ENCODE measurements around the gene CPXM2.

CPXM2 gene

DNA sequence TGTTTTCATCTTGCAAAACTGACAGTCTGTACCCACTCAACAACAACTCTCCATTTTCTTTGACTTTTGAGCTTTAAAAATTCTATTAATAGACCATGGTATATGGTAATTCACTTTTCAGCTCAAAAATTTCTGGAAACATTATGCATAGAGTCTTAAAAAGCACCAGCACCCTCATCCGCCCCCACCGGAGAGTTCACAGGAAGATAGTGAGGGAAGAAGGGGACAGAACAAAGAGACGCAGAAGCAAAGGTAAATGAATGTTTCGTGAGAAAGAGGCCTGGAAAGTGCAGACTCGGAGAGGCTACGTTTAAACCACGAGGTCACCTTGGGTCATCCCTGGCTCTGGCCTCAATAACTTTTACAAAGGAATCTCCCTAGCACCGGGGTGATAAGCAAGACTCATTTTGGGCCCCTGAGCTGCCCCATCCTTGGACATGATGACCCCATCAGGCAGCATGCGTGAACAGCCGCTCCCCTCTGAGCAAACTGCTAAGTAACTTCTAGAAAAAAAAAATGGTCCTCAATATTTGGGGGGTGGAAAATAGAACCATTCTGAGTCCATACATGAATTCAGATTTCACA is 96.3 kb downstream of the CPXM2 start:
- DNase-seq = no peak

DNA sequence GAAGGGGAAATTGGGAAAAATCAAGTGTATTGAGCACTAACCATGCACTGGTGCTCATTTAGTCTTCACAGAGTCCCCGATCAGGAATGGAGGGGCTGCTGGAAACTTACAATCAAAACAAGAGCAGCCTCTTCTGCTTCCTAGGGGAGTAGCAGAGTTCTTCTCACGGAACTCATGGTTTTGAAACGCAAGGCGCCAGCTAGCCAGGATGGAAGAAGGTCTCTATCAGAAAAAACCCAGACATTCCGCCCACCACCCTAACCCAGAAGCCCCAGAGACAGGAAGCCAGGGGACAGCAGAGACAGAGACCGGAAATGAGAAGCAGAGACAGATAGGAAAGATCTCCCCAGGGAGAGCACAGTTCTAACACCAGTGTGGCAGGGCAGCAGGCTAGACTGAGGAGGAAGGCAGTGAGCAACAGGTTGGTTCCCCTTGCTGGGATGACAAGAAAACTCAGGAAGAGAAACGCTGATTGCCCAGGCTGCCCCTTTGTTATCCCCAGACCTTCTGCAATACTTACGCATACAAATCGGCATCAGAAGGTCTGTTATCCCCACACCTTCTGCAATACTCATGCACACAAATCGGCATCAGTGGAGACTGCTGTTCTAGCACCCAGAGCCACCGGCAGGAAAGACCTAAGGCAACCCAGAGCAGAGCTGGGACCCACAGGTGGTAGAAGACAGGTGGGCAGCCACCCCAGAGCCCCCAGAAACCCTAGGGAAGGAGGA is 99.2 kb downstream of the CPXM2 start:
- DNase-seq = no peak

DNA sequence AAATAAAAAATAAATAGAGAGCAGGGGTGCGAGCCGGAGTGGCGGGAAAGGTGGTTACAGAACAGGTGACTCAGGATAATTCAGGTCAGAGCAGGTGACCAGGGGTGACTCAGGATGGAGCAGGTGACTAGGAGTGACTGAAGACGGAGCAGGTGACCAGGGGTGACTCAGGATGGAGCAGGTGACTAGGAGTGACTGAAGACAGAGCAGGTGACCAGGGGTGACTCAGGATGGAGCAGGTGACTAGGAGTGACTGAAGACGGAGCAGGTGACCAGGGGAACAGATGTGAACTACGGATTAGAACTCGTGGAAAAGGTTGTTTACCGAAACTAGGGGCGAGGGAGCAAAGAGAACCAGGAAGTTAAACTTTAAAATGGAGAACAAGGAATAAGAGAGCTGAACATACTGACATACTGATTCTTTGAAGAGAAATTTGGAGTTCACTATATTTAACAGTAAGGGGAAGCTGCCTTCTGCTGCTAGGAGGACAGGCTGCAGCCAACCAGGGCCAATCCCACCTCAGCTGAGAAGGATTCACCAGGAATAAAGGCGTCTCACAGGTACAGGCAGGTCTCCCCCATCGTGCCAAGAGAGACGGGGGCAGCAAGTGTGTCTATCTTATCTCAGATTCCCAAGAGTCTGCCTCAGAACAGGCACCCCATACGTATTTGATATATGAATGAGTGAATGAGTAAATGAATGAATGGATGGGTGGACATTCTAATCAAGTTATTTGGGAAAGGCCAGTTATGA is 101.3 kb downstream of the CPXM2 start:
- DNase-seq = no peak

DNA sequence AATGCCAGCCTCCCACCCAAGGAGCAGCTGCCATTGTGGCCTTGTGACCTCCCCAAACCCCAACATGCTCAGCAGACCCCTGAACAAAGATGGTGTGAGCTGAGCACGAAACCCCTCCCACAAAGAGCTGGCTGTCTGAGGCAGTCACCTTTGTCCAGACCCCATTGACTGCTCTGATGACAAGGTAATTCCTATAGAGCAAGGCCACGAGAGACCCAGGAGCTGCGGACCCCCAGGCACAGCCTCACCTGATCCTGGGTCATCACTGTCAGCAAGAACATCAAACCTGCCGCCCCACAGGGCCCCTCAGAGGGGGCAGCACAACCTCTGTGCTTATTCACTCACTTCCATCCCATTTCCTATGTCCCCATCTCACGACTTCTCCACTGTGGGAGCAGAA is 102.6 kb downstream of the CPXM2 start:
- DNase-seq = no peak

DNA sequence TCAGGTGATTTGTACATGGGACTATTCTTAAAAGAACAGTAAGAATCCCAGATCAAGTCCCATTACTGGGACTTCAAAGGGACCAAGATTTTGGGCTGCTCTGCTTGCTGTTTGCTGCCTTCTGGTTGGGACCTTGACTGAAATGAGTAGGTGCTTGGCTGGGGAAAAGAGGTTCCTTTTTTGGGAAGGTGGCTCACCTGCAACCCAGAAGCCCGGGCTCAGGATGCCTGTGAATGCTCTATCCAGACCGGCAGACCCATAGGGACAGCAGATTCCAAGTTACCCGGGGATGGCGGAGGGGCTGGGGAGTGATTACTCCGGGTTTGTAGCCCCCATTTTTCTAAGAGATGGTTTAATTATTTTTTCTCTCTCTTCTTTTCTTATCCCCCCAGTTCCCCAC is 104.0 kb downstream of the CPXM2 start:
- no peak for DNase-seq

DNA sequence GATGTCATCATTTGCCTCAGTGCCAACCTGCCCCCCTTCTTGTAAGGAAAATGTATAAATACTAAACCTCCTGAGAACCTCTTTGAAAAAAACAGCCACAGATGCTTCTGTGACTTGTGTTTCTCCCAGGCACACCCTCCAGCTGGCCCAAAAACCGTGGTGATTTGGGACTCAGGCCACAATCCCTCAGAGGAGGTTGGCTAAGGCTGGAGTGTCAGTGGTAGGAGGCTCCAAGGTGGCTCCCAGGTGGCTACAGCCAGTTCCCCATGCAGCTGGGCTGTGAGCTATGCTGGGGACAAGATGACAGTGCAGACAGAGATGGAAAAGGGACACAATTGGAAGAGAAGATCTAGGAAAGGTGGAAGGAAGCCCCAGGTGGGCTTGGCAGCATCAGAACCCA is 104.7 kb downstream of the CPXM2 start:
- DNase-seq = no peak

DNA sequence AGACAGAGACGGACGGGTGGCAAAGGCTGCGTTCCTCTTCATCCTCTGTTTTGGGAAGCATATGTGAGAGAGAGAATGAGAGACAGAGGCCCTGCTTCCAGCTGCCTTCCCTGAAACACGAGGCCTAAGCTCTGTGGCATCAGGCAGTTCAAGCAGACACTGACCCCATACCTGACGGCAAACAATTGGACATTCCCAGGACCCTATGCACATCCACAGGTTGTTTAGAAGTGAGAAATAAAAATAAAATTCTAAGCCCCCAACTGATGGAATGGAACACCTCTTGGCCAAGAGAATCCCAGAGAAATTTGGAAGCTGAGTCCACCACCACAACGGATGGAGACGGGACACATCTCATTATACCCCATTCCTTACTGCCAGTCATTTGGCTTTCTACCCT is 105.3 kb downstream of the CPXM2 start:
- no peak for DNase-seq

DNA sequence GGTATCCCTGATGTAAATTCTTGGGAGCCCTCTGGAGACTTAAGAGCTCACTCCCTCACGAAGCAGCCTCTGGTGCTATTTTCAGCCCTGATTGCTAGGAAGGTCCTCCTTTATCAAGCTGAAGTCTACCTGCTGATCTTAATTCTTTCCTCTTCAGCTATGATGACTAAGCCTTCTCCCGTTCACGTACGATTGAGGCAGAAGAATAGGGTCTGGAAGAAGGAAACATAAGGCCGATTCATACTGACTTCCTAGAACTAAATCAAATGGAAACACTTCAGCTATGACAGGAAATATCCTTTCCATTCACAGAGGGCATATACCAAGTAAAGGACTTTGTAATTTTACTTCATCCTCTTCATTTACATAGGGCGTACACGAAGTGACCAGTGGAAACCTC is 107.0 kb downstream of the CPXM2 start:
- DNase-seq = no peak

DNA sequence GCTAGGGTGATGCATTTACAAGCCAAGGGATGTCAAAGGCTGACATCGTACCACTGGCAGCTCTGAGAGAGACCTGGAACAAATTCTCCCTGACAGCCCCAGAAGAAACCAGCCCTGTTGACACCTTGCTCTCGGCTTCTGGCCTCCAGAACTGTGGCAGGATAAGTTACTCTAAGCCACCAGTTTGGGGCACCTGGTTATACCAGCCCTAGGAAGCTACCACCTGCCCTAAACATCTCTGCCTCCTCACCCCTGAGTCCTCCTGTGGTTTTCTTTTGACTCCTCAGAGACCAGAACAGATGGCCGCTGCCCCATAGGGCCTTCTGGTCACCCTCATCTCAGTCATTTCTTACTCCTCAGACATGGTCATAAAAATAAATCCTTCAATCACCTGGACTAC is 107.4 kb downstream of the CPXM2 start:
- DNase-seq = no peak

DNA sequence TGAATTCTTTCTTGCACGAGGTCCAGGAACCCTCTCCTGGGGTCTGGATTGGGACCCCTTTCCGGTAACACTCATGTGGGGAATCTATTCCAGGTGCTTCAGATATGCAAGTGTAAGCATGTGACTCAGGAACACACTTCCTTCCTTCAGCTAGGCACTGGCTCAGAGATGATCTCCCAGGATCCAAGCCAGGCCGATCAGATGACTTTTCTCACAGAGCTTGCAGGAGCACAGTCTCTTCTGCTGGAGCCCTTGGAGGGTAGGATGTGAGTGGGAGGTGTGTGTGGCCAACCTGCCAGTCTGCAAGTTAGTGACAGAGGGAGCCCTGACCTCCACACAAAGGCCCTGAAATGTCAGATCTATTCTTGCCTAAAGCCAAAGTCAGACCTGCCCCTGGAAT is 108.3 kb downstream of the CPXM2 start:
- DNase-seq = no peak

DNA sequence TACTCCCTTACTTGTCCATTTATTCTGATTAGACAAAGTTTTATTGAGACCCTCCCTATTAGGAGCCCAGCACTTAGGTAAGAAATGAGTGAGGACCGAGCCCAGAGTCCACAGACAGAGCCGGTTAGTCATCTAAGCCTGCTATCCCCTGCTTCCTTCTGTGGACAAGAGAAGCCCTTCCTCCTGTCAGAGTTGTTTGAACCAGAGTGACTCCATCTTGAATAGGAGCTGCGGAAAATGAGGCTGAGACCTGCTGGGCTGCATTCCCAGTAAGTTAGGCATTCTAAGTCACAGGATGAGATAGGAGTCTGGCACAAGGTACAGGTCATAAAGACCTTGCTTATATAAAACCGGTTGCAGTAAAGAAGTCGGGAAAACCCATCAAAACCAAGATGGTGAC is 109.1 kb downstream of the CPXM2 start:
- no peak for DNase-seq

DNA sequence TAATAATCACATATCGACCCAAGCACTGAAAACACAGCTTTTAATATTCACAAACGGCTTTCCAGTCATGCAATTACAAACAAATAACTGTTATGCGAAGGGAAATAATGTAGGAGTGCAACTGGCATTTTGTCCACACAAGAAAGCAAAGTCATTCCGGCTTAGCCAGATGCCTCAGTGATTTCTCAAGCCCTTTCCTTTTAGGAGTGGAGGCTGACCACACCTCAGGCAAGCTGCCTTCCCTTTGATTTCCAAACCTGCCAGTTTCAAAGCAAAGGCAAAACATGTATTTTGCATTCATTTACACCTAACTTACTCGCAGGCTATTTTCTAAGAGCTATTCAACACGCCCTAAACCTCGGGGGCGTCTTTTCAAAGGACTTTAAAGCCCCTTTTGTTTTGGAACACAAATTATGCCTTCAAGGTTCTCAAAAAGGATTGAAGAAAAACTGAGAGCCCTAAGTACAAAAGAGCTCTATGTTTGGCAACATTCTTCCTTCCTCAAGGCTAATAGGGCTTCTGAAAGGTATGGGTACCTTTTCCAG is 109.6 kb downstream of the CPXM2 start:
- no peak for DNase-seq

DNA sequence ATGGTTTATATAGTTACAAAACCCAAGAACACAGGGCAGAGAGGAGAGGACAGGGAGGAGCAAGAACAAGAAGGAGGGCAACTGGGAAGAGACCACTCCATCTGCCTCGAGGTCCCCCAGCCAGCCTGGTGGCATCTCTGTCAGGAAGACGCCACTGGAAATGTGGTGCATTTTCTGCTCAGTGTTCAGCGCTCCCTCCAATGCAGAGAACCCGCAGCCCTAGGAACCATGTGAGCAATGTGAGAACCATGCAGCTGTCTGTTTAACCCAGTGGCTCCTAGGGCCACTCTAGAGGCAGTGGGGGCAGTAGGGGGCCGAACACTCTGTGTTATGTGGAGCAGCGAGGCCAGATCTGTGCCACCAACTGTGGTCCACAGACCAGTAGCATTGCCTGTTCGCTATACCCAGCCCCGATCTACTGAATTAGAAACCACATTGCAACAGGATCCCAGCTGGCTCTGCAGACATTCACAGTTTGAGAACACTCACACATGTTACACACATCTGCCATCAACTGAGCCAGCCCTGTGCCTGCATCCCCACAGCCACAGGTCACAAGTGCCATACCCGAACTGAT is 110.2 kb downstream of the CPXM2 start:
- DNase-seq = no peak

DNA sequence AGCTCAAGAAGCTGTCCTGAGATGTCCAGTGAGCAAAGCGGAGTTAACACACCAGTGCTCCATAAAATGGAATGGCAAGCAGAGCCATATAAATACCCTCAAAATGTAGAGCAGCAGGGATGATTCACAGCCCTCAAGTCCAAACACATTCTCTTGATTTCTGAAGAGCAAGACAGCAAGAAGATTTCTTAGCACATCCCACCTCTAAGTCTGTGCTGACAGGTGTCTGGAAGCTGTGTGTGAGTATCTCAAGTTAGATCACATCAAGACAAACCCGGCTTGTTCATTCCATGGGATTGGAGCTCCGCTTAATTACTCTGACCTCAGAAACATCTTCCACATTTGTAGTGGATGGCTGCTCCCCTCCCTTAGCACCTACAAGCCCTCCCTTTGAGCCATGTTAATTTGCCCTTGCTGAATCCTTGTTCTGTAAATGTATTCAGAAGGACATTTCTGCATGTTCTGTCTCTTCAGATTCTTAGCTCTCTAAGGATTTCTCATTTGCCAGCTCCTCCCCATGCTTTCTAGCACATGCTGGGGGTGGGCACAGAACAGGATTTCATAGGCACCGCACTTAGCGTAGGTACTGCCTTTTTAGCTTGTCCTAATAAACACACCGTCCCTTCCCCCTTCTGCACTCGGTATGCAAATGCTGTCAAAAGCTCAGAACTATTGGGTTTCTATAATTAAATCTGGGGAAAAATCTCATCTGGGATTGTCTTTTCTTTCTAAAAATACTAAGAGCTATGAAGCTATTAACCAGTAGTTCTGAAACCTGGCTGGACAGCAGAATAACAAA is 112.7 kb downstream of the CPXM2 start:
- DNase-seq = no peak

DNA sequence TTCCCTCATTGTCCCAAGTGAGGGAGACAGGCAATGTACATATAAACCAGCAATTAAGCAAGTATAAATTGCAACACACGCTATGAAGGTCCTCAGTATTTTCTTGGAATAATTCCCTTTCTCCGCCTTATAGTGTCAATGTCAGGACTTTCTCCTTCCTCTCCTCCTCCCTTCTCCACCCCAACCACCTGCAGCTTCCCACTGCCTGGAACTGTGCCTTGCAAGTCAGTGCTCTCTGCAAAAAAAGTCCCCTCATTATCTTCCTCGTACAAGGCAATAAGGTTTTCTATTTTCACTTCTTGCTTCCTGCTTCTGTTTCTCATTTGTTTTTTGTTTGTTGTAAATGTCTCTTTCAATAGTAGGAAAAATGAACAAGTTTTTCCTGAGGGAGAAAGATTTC is 113.7 kb downstream of the CPXM2 start:
- no peak for DNase-seq

DNA sequence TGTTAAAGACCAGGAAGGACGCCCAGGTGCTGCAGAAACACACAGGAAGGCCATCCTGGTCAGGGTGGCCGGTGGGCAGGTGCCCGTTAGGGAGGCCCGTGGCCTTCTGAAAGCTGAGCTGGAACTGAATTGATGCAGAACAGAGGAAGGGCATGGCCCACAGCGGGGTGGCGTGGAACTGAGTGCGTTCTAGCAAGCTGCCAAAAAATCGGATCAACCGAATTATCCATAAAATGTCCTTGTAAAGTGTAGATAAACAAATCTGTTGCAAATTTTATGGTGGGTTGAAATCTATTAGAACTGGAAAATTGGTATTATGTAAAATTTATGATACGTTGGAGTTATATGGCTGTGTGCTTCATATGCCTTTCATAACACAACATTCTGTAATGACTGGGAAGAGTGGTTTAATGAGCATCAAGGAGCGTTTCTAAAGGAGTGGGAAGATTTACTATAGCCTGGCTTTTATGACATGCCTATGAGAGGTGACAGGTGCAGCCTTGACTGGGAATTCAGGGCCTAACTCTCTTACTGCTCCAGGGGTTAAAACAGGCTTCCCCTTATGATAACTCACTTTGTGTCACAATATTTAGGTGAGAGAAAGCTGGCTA is 117.4 kb downstream of the CPXM2 start:
- DNase-seq = no peak

DNA sequence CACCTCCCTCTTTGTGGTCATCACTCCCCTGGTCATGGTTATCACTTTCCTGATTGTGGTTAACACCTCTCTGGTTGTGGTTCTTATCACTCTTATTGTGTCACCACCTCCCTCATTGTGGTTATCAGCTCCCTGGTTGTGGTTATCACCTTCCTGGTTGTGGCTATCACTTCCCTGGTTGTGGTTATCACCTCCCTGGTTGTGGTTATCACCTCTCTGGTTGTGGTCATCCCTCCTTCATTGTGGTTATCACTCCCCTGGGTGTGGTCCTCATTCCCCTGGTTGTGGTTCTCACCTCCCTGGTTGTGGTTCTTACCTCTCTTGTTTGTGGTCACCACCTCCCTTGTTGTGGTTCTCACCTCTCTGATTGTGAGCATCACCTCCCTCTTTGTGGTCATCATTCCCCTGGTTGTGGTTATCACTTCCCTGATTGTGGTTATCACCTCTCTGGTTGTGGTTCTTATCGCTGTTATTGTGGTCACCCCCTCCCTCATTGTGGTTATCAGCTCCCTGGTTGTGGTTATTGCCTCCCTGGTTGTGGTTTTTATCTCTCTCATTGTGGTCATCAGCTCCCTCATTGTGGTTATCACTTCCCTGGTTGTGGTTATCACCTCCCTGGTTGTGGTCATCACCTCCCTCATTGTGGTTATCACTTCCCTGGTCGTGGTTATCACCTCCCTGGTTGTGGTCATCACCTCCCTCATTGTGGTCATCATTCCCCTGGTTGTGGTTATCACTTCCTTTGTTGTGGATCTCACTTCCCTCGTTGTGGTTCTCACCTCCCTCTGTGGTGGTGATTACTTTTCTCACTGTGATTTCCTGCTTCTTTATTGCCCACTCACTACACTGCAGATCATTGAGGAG is 118.7 kb downstream of the CPXM2 start:
- DNase-seq = no peak

DNA sequence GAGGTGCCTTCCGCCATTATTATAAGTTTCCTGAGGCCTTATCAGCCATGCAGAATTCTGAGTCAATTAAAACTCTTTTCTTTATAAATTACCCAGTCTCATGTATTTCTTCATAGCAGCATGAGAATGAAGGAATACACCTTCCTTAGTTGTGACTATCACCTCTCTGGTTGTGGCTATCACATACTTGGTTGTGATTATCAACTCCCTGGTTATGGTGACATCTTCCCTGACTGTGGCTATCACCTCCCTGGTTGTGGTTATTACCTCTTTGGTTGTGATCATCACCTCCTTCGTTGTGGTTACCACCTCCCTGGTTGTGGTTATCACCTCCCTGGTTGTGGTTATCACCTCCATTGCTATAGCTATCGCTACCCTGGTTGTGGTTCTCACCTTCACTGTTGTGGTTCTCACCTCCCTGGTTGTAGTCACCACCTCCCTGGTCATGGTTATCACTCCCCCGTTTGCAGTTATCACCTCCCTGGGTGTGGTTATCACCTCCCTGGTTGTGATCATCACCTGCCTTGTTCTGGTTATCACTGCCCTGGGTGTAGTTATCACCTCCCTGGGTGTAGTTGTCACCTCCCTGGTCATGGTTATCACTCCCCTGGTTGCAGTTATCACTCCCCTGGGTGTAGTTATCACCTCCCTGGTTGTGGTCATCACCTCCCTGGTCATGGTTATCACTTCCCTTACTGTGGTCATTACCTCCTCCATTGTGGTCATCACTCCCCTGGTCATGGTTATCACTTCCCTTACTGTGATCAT is 119.5 kb downstream of the CPXM2 start:
- no peak for DNase-seq

DNA sequence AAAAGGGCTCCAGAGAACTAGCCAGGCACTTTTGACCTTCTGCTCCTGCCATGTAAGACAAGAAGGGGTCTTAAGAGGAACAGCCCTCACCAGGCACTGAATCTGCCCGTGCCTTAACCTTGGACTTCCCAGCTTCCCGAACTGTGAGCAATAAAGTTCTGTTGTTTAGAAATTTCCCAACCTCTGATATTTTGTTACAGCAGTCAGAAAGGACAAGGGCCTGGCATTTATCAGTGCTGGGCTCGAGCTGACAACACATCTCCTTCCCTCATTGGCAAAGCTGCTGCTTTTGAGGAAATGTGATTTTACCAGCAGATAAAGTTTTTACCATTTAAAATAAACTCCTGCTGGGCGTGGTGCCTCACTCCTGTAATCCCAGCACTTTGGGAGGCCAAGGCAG is 122.0 kb downstream of the CPXM2 start:
- DNase-seq = no peak

DNA sequence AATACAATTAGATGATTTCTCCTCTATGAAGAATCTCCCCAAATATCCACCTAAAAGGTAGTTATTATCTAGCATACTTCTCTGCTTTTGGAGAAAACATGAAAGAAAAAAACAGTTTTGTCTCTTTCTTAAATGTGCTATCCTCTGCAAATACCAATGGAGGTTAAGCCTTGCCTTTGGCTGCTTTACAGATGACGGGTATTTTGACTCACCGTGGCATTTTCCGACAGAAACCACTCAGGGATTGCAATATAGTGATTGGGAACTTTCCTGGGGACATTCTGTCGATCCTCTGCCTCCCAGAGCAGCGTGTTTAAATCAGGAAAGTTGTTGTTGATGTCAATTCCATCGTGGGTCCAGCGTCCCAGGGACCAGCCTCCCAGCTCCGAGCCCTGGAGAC is 124.8 kb downstream of the CPXM2 start:
- DNase-seq = no peak

DNA sequence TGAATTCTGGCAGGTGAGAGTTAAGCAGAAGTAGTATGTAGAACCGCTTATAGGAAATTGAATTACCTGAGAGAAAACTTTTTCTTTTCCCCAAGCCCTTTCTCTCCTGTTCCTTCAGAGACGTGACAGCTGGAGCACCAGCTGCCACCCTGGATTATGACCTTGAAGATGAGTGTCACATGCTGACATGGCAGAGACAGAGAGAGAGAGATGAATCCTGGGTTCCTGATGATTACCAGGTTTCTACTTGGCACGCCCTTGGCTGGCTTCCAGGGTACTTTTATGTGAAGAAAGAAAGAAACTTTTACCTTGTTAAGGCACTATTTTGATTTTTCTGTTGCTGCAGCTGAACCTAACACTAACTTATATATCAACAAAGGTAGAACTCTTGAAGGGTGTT is 125.6 kb downstream of the CPXM2 start:
- DNase-seq = no peak
